ENCODE data around the gene MRGPRE.
"Not testable (repeated sequence)": the region's sequence is repeated elsewhere in the genome, so short reads cannot be mapped to it uniquely, and the experiment has no call there.

- not testable (repeated sequence) for TF ChIP-seq POLR2A, CTCF, EP300, POLR2AphosphoS5 (IDR thresholded peaks at IDR 0.05)
Observed at GRCh38 chr11:3257509-3257908, 25.3 kb upstream of the MRGPRE start.

All from suprapubic skin (tissue), 4 donors.